ENCODE measurements around the gene UTS2B.
"Not testable (repeated sequence)": the region's sequence is repeated elsewhere in the genome, so short reads cannot be mapped to it uniquely, and the experiment has no call there.

The UTS2B gene

GRCh38 chr3:191316876-191317603 is 13.3 kb downstream of the UTS2B start:
- DNase-seq: no peak

DNA sequence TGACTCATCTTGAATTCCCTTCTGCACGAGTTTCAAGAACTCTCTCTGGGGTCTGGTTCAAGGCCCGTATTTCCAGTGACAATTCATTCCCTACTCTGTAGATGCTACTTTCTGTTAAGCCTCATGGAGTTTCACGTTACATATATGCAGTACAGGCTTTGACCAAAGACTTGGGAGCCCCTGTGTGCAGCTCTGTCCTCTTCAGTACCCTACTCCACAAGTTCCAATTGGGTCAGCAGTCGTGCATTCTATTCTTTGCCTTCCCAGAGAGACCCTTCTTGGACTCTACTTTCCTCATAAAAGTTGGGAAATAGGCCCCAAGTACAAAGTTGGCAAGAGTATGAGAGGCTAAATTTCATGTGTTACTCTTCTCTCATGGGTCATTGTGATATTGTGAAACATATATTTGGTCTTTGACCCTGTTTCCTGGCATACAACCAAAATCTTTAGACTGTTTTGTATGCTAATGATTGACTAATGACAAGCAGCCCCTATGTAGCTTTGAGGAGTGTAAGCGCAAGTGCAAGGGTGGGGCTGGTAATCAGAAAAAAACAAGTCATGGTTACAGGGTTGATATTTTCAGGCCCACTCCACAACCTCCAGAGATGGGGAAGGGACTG is 16.1 kb downstream of the UTS2B start:
- no peak for DNase-seq

GRCh38 chr3:191313296-191313695 is 17.0 kb downstream of the UTS2B start:
- DNase-seq: no peak

GRCh38 chr3:191307341-191307740 is 23.0 kb downstream of the UTS2B start:
- no peak for DNase-seq

- no peak for DNase-seq
These were observed 23.9 kb downstream of the UTS2B start for GRCh38 chr3:191306428-191306827.

DNA sequence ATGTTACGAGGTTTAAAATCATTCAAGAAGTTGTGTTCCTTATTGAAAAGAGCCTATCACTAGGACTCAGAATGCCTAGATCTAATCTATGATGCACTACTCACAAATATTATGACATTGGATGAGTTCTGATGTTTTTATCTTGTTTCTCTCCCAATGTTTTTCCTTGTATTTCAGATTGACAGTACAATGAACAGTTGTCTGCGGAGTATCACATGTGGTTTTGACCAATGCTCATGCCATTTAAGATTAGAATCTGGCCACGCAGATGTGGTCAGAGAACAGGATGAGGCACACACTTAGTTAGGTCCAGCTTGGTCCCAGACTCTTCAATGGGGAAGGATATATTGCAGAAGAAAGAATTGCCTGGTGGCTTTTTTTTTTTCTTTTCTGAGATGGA is 26.7 kb downstream of the UTS2B start:
- DNase-seq: no peak

DNA sequence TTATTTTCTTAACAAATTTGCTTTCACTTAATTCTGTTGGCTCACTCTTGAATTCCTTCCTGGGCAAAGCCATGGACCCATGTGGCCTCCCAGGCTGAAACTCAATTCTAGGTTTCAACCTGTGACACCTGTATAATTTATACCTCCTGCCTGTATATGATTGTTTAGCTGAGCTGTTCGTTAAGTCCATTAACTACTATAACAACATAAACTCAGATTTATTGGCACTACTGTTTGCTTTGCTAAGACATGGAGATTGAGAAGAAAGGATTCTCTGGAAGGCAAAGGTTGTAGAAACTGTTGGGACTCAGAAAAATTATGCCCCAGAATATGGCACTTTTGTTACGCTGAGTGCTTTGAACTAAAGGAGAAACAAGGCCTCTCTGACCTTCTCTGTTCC is 27.9 kb downstream of the UTS2B start:
- DNase-seq: no peak

DNA sequence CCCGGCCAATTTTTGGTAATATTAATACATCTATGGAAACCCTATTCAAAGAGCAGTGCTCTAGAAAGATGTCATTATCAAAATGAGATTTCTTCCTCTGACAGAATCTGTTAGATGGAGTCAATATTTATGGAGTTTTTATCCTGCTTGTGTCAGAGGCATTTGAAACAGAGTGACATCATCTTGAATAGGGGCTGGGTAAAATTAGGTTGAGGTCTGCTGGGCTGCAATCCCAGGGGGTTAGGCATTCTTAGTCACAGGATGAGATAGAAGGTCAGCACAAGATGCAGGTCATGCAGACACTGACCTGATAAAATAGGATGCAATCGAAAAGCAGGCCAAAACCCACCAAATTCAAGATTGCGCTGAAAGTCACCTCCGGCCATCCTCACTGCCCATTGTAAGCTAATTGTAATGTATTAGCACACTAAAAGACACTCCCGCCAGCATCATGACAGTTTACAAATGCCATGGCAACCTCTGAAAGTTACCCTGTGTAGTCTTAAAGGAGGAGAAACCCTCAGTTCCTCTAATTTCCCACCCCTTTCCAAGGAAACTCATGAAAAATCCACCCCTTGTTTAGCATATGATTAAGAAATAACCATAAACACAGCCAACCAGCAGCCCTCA is 28.4 kb downstream of the UTS2B start:
- DNase-seq: no peak

- DNase-seq: no peak
These were observed 29.3 kb downstream of the UTS2B start for GRCh38 chr3:191301017-191301416.

DNA sequence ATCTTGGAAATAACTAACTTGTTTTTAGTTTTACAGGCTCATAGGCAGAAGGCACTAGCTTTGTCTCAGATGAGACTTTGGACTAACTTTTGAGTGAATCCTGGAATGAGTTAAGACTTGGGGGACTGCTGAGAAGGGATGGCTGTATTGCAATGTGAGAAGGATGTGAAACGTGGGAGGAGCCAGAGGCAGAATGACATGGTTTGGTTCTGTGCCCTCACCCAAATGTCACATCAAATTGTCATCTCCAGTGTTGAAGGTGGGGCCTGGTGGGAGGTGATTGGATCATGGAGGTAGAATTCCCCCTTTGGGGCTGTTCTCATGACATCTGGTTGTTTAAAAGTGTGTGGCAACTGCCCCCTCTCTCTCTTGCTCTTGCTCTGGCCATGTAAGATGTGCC is 29.9 kb downstream of the UTS2B start:
- DNase-seq: no peak

- DNase-seq: no peak
These were observed 31.5 kb downstream of the UTS2B start for GRCh38 chr3:191298846-191299245.

- no peak for DNase-seq
These were observed 34.2 kb downstream of the UTS2B start for GRCh38 chr3:191296041-191296541.

- no peak for DNase-seq
These were observed 36.0 kb downstream of the UTS2B start for GRCh38 chr3:191294291-191294690.

GRCh38 chr3:191292243-191293015 is 37.9 kb downstream of the UTS2B start:
- no peak for DNase-seq

GRCh38 chr3:191290311-191291025 is 39.9 kb downstream of the UTS2B start:
- DNase-seq: no peak

DNA sequence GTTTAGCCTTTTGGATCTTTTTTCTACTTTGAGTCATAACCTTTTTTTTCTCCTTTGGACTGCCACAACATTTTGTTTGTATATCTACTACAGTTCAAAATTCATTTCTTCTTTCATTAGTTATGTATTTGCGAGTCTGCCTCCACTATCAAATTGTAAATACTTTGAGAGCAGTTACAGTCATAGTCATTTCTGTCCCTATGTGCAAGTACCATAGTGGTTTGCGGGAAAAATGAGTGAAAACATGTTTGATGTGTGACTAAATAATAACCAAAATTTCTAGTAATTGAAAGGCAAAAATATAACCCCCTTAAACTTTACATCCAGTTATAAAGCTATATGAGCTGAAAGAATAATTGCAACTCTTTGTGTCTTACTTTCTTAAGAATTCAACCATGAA is 46.9 kb downstream of the UTS2B start:
- DNase-seq: no peak

GRCh38 chr3:191282251-191283185 is 47.8 kb downstream of the UTS2B start:
- no peak for DNase-seq

- DNase-seq: no peak
These were observed 49.4 kb downstream of the UTS2B start for GRCh38 chr3:191280882-191281281.

GRCh38 chr3:191280111-191280510 is 50.2 kb downstream of the UTS2B start:
- no peak for DNase-seq

- no peak for DNase-seq
These were observed 54.6 kb downstream of the UTS2B start for GRCh38 chr3:191275751-191276150.

DNA sequence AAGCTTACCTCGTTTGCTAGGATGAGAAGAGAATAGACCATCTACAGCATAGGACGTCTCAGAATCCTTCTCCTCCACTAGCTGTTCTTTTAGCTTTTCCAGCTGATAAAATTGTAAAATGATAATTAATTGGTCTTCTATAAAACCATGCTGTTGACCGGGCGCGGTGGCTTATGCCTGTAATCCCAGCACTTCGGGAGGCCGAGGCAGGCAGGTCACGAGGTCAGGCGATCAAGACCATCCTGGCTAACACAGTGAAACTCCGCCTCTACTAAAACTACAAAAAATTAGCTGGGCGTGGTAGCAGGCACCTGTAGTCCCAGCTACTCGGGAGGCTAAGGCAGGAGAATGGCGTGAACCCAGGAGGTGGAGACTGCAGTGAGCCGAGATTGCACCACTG is 55.1 kb downstream of the UTS2B start:
- DNase-seq: not testable (repeated sequence)
